Renal cortical epithelial cell (primary cell): ENCODE results near the gene STAMBP. TPM values are rescaled to one million over a fixed set of nuclear protein-coding genes. Genes with fewer than 3 reads are reported as not detected.
"Not testable (repeated sequence)": the region's sequence is repeated elsewhere in the genome, so short reads cannot be mapped to it uniquely, and the experiment has no call there.

Source experiments
- DNase-seq: peaks from one replicate; pipeline ENCODE4 v3.0.0-alpha.2; 2011; ENCODE audit warnings: low read depth
- total RNA-seq: library from RNA; depleted of rRNA; stranded (reverse); fragments of >200 nt; gene quantifications from 2 replicates; pipeline ENCODE4 v1.2.3, GENCODE V29; 2014

The STAMBP gene
- total RNA-seq, 1 donor from 2014 or later: 61.9 TPM

GRCh38 chr2:73837847-73838585 is 9.3 kb downstream of the STAMBP start:
- DNase-seq: no peak

GRCh38 chr2:73838889-73839534 is 10.3 kb downstream of the STAMBP start:
- DNase-seq: no peak

GRCh38 chr2:73839653-73840411 is 11.1 kb downstream of the STAMBP start:
- no peak for DNase-seq

GRCh38 chr2:73841912-73842738 is 13.4 kb downstream of the STAMBP start:
- no peak for DNase-seq

- DNase-seq: no peak
These were observed 13.9 kb downstream of the STAMBP start for GRCh38 chr2:73842739-73843019.

GRCh38 chr2:73844087-73844486 is 15.3 kb downstream of the STAMBP start:
- DNase-seq: no peak

GRCh38 chr2:73850009-73850408 is 21.2 kb downstream of the STAMBP start:
- DNase-seq: no peak

- DNase-seq: peak; percentile 25
These were observed 22.5 kb downstream of the STAMBP start for GRCh38 chr2:73851274-73851673.

GRCh38 chr2:73852020-73852419 is 23.3 kb downstream of the STAMBP start:
- peak; percentile 52 for DNase-seq

GRCh38 chr2:73855526-73855925 is 26.8 kb downstream of the STAMBP start:
- DNase-seq: no peak

GRCh38 chr2:73856214-73856613 is 27.5 kb downstream of the STAMBP start:
- DNase-seq: peak; percentile 70

GRCh38 chr2:73859721-73860586 is 31.2 kb downstream of the STAMBP start:
- peak; percentile 81 for DNase-seq

- no peak for DNase-seq
These were observed 34.2 kb downstream of the STAMBP start for GRCh38 chr2:73862987-73863386.

- DNase-seq: no peak
These were observed 39.6 kb downstream of the STAMBP start for GRCh38 chr2:73868204-73868978.

- DNase-seq: no peak
These were observed 41.3 kb downstream of the STAMBP start for GRCh38 chr2:73870084-73870483.

GRCh38 chr2:73877071-73877802 is 48.5 kb downstream of the STAMBP start:
- DNase-seq: no peak

GRCh38 chr2:73877984-73878383 is 49.2 kb downstream of the STAMBP start:
- DNase-seq: not testable (repeated sequence)

GRCh38 chr2:73885406-73885805 is 56.6 kb downstream of the STAMBP start:
- DNase-seq: no peak

GRCh38 chr2:73886357-73886756 is 57.6 kb downstream of the STAMBP start:
- DNase-seq: no peak
